Measurements from ENCODE around the gene SLC35F3.

- TF ChIP-seq, protein P1, sequence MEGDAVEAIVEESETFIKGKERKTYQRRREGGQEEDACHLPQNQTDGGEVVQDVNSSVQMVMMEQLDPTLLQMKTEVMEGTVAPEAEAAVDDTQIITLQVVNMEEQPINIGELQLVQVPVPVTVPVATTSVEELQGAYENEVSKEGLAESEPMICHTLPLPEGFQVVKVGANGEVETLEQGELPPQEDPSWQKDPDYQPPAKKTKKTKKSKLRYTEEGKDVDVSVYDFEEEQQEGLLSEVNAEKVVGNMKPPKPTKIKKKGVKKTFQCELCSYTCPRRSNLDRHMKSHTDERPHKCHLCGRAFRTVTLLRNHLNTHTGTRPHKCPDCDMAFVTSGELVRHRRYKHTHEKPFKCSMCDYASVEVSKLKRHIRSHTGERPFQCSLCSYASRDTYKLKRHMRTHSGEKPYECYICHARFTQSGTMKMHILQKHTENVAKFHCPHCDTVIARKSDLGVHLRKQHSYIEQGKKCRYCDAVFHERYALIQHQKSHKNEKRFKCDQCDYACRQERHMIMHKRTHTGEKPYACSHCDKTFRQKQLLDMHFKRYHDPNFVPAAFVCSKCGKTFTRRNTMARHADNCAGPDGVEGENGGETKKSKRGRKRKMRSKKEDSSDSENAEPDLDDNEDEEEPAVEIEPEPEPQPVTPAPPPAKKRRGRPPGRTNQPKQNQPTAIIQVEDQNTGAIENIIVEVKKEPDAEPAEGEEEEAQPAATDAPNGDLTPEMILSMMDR (IDR thresholded peaks at IDR 0.05 in 4 of 5, conservative IDR thresholded peaks at IDR 0.05 in 1 of 5), result no peak
- no peak for TF ChIP-seq POLR2A (IDR thresholded peaks at IDR 0.05)
These were observed 100.1 kb downstream of the SLC35F3 start for GRCh38 chr1:234004591-234004990.
